HCT116 (cell line): Measurements from ENCODE around the gene PCDH9.

Source experiments
- CBX3 ChIP-seq: IDR thresholded peaks from 2 replicates; pipeline ENCODE4 v1.6.1; 2012; ENCODE audit warnings: low read depth
- CEBPB ChIP-seq: IDR thresholded peaks from 2 replicates; pipeline ENCODE4 v1.6.1; 2012; ENCODE audit warnings: low read depth
- EGR1 ChIP-seq: IDR thresholded peaks from 2 replicates; pipeline ENCODE4 v1.6.1; 2012; ENCODE audit warnings: low read depth
- EZH2 ChIP-seq: fragments of 200-600 bp; sonication (generic); IDR thresholded peaks from 2 replicates; pipeline ENCODE4 v1.6.1; 2017; ENCODE audit warnings: antibody characterized with exemption, mixed run types
- EZH2phosphoT487 ChIP-seq: fragments of 200-600 bp; IDR thresholded peaks from 2 replicates; pipeline ENCODE4 v1.6.1; 2018; ENCODE audit warnings: antibody characterized with exemption, borderline replicate concordance
- JUND ChIP-seq: IDR thresholded peaks from 2 replicates; pipeline ENCODE4 v1.6.1; 2012
- POLR2A ChIP-seq: IDR thresholded peaks from 2 replicates; pipeline ENCODE4 v1.7.0; 2011; ENCODE audit warnings: borderline replicate concordance; ENCODE audit not compliant: insufficient read depth, insufficient read length; ENCODE audit errors: extremely low read depth
- POLR2AphosphoS5 ChIP-seq: IDR thresholded peaks from 2 replicates; pipeline ENCODE4 v1.6.1; 2011; ENCODE audit warnings: mild to moderate bottlenecking, low read depth, low read length, moderate library complexity
- RAD21 ChIP-seq: IDR thresholded peaks from 2 replicates; pipeline ENCODE4 v1.6.1; 2012; ENCODE audit warnings: low read depth, mild to moderate bottlenecking
- YY1 ChIP-seq: IDR thresholded peaks from 2 replicates; pipeline ENCODE4 v1.6.1; 2011; ENCODE audit warnings: low read length, low read depth, moderate library complexity, mild to moderate bottlenecking; ENCODE audit not compliant: insufficient replicate concordance; ENCODE audit errors: extremely low read depth
- ZFX ChIP-seq: fragments of 450-650 bp; IDR thresholded peaks from 2 replicates; pipeline ENCODE4 v1.6.1; 2017
- ZNF274 ChIP-seq: fragments of 200-500 bp; sonication (Bioruptor generic); IDR thresholded peaks from 2 replicates; pipeline ENCODE4 v1.6.1; 2014; ENCODE audit warnings: mild to moderate bottlenecking, low read depth, low read length, inconsistent platforms
- TF ChIP-seq, protein P1 (sequence below), 3 experiments: fragments of 200-600 bp in 1 of 3; sonication (generic) in 1 of 3; IDR thresholded peaks in 2 of 3; conservative IDR thresholded peaks in 1 of 3; 2 replicates each; pipeline ENCODE4 v1.5.1; 2012 to 2017; ENCODE audit warnings: low read depth in 2 of 3, low read length in 2 of 3, antibody characterized with exemption in 1 of 3, borderline replicate concordance in 1 of 3, control low read depth in 1 of 3, mild to moderate bottlenecking in 1 of 3, mixed read lengths in 1 of 3, mixed run types in 1 of 3, moderate library complexity in 1 of 3; ENCODE audit not compliant: insufficient read depth in 1 of 3
- TF ChIP-seq, protein P2 (sequence below): IDR thresholded peaks from 2 replicates; pipeline ENCODE4 v1.6.1; 2012; ENCODE audit warnings: low read depth

DNA sequence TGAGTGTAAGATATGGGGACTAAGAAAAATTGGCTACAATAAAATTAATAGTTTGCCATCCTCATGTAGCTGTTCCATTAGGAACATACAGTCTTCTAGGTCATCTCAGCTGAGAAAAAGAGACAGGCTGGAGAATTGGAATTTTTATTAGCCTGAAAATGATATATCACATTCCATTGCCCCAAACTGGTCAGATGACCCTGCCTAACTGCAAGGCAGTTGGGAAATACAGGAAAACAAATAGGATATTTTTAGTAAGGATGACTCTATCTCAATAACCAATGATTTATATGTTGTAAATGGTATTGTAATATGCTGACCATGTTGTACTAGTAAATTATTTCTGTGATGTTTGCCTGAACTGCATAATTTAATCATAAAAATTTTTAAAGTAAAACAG, 673.8 kb downstream of the PCDH9 start:
- TF ChIP-seq CBX3, result no peak
- TF ChIP-seq YY1, result no peak
- no peak for TF ChIP-seq EZH2
- TF ChIP-seq EZH2phosphoT487, result no peak
- TF ChIP-seq, protein P1, sequence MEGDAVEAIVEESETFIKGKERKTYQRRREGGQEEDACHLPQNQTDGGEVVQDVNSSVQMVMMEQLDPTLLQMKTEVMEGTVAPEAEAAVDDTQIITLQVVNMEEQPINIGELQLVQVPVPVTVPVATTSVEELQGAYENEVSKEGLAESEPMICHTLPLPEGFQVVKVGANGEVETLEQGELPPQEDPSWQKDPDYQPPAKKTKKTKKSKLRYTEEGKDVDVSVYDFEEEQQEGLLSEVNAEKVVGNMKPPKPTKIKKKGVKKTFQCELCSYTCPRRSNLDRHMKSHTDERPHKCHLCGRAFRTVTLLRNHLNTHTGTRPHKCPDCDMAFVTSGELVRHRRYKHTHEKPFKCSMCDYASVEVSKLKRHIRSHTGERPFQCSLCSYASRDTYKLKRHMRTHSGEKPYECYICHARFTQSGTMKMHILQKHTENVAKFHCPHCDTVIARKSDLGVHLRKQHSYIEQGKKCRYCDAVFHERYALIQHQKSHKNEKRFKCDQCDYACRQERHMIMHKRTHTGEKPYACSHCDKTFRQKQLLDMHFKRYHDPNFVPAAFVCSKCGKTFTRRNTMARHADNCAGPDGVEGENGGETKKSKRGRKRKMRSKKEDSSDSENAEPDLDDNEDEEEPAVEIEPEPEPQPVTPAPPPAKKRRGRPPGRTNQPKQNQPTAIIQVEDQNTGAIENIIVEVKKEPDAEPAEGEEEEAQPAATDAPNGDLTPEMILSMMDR (IDR thresholded peaks at IDR 0.05 in 2 of 3, conservative IDR thresholded peaks at IDR 0.05 in 1 of 3; ENCODE audit: borderline replicate concordance in 1 of 3, insufficient read depth in 1 of 3, low read depth in 2 of 3, low read length in 2 of 3), result no peak
- no peak for TF ChIP-seq RAD21
- no peak for TF ChIP-seq POLR2AphosphoS5
- no peak for TF ChIP-seq JUND
- TF ChIP-seq, protein P2, sequence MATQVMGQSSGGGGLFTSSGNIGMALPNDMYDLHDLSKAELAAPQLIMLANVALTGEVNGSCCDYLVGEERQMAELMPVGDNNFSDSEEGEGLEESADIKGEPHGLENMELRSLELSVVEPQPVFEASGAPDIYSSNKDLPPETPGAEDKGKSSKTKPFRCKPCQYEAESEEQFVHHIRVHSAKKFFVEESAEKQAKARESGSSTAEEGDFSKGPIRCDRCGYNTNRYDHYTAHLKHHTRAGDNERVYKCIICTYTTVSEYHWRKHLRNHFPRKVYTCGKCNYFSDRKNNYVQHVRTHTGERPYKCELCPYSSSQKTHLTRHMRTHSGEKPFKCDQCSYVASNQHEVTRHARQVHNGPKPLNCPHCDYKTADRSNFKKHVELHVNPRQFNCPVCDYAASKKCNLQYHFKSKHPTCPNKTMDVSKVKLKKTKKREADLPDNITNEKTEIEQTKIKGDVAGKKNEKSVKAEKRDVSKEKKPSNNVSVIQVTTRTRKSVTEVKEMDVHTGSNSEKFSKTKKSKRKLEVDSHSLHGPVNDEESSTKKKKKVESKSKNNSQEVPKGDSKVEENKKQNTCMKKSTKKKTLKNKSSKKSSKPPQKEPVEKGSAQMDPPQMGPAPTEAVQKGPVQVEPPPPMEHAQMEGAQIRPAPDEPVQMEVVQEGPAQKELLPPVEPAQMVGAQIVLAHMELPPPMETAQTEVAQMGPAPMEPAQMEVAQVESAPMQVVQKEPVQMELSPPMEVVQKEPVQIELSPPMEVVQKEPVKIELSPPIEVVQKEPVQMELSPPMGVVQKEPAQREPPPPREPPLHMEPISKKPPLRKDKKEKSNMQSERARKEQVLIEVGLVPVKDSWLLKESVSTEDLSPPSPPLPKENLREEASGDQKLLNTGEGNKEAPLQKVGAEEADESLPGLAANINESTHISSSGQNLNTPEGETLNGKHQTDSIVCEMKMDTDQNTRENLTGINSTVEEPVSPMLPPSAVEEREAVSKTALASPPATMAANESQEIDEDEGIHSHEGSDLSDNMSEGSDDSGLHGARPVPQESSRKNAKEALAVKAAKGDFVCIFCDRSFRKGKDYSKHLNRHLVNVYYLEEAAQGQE, result no peak
- TF ChIP-seq CEBPB, result no peak
- no peak for TF ChIP-seq EGR1
- TF ChIP-seq POLR2A, result no peak
- TF ChIP-seq ZFX, result no peak
- TF ChIP-seq ZNF274, result no peak
